ENCODE results near the gene NPBWR2.

DNA sequence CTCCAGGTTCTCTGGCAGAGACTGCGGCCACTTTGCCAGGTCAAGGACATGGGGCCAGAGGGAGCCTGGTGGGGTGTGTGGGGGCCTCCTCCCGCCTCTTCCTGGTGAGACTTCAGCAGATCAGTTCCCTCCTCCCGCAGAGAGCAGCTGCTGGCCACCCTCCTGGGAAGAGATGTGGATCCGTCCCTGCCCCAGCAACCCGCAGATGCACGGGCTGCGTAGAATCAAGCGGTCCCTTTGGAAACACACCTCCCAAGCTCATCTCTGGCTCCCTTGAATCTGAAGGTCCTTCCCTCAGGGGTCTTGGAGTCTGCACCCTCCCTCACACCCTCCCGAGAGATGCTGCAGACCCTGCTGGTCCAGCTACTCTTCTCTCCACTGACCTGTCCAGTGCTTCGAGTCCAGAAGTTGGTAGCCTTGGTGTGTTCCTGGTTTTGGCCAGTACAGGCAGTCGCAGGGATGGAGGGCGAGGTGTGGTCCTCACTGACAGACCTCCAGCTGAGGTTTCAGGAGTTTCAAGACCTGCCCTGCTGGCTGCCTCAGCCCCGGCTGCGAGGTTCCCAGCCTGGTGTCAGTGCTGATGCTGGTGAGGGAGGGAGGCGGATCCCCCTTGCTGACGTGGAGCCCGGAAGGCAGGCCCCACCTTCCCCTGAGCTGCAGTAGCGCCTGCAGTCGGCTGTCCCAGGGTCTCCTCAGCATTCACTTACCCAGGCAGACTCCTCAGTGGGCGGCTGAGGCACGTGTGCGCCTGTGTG is at the start of gene NPBWR2:
- TF ChIP-seq, protein P1, sequence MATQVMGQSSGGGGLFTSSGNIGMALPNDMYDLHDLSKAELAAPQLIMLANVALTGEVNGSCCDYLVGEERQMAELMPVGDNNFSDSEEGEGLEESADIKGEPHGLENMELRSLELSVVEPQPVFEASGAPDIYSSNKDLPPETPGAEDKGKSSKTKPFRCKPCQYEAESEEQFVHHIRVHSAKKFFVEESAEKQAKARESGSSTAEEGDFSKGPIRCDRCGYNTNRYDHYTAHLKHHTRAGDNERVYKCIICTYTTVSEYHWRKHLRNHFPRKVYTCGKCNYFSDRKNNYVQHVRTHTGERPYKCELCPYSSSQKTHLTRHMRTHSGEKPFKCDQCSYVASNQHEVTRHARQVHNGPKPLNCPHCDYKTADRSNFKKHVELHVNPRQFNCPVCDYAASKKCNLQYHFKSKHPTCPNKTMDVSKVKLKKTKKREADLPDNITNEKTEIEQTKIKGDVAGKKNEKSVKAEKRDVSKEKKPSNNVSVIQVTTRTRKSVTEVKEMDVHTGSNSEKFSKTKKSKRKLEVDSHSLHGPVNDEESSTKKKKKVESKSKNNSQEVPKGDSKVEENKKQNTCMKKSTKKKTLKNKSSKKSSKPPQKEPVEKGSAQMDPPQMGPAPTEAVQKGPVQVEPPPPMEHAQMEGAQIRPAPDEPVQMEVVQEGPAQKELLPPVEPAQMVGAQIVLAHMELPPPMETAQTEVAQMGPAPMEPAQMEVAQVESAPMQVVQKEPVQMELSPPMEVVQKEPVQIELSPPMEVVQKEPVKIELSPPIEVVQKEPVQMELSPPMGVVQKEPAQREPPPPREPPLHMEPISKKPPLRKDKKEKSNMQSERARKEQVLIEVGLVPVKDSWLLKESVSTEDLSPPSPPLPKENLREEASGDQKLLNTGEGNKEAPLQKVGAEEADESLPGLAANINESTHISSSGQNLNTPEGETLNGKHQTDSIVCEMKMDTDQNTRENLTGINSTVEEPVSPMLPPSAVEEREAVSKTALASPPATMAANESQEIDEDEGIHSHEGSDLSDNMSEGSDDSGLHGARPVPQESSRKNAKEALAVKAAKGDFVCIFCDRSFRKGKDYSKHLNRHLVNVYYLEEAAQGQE (IDR thresholded peaks at IDR 0.05; ENCODE audit: insufficient read depth in 1 of 2, low read depth in 2 of 2, low read length in 1 of 2), result no peak
- TF ChIP-seq TCF7L2 (IDR thresholded peaks at IDR 0.05; ENCODE audit: low read depth, low read length) (no peak), SIN3A (IDR thresholded peaks at IDR 0.05; ENCODE audit: borderline replicate concordance, insufficient read depth, low read depth, low read length) (no peak)
- TF ChIP-seq, protein P2, sequence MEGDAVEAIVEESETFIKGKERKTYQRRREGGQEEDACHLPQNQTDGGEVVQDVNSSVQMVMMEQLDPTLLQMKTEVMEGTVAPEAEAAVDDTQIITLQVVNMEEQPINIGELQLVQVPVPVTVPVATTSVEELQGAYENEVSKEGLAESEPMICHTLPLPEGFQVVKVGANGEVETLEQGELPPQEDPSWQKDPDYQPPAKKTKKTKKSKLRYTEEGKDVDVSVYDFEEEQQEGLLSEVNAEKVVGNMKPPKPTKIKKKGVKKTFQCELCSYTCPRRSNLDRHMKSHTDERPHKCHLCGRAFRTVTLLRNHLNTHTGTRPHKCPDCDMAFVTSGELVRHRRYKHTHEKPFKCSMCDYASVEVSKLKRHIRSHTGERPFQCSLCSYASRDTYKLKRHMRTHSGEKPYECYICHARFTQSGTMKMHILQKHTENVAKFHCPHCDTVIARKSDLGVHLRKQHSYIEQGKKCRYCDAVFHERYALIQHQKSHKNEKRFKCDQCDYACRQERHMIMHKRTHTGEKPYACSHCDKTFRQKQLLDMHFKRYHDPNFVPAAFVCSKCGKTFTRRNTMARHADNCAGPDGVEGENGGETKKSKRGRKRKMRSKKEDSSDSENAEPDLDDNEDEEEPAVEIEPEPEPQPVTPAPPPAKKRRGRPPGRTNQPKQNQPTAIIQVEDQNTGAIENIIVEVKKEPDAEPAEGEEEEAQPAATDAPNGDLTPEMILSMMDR (IDR thresholded peaks at IDR 0.05), result no peak
